ENCODE measurements around the gene LTC4S.
A peak's percentile ranks its signal among the peaks of the same experiment; 100 is the strongest.
"Not testable (repeated sequence)": the region's sequence is repeated elsewhere in the genome, so short reads cannot be mapped to it uniquely, and the experiment has no call there.

Gene LTC4S

GRCh38 chr5:179771311-179771895, 22.4 kb upstream of the LTC4S start:
- DNase-seq = no peak

DNA sequence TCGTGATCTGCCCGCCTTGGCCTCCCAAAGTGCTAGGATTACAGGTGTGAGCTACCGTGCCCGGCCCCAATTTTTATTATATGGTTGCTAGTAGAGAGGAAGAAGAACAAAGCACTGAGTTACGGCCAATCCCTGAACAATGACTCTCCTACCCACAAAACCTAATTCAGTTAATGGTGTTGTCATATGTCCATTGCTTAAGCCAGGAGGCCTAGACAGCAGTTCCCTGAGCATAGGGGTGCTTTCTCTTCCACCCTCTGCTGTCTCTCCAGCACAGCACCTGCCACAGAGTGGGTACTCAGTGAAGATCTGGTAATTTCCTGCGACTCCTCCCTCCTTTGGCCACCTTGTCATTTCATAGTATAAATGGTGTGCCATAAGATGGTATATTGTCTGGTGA, 21.4 kb upstream of the LTC4S start:
- no peak for DNase-seq

GRCh38 chr5:179773686-179774040, 20.1 kb upstream of the LTC4S start:
- no peak for DNase-seq

DNA sequence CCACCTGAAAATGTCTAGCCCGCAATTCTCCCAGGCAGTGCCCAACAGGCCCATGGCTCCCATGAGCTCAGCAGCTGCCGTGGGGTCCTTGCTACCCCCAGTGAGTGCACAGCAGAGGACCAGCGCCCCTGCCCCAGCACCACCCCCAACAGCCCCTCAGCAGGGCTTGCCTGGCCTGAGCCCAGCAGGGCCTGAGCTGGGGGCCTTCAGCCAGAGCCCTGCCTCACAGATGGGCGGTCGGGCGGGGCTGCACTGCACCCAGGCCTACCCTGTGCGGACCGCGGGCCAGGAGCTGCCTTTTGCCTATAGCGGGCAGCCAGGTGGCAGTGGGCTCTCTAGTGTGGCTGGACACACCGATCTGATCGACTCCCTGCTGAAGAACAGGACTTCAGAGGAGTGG, 19.3 kb upstream of the LTC4S start:
- DNase-seq = no peak

DNA sequence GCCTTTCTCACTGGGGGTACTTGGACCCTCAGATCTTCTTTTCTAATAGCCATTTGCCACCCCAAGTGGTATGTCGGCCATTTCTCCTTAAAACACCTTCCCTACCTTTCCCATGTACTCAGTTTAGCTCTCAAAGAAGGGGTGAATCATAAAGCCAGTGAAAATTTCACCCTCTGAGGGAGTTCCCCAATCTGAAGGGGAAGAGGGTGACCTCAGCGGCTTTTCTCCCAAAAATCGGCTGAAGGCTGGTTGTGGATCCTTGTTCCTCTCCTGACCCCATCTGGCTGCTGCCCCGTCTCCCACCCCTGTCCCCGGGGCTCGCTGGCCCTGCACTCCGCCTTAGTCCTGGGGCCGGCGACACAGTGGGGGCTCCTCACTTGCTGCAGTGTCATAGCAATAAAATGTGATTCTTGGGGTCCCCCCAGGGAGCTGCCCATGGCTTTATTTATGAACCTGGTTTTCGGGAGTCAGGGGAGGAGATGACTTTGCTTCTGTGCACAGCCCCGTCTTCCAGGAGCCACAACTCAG, 17.3 kb upstream of the LTC4S start:
- no peak for DNase-seq

DNA sequence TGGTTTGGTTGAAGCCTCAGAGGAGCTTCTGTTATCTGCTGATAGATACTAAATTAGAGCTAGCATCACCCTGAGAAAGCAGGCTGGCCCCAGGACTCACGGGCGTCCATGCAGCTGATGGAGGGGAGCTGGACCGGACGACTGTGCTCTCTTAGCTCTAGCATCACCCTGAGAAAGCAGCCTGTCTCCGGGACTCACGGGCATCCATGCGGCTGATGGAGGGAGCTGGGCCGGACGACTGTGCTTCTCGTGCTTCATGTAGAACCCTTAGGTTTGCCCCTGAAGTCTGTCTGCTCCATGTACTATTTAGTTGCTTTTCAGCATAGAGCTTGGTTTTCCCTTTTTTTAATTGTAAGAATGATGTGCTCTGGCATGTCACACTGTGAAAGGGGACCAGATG, 16.3 kb upstream of the LTC4S start:
- no peak for DNase-seq

- no peak for DNase-seq
Observed at GRCh38 chr5:179777909-179778308, 15.9 kb upstream of the LTC4S start.

GRCh38 chr5:179778591-179778990, 15.2 kb upstream of the LTC4S start:
- DNase-seq = no peak

DNA sequence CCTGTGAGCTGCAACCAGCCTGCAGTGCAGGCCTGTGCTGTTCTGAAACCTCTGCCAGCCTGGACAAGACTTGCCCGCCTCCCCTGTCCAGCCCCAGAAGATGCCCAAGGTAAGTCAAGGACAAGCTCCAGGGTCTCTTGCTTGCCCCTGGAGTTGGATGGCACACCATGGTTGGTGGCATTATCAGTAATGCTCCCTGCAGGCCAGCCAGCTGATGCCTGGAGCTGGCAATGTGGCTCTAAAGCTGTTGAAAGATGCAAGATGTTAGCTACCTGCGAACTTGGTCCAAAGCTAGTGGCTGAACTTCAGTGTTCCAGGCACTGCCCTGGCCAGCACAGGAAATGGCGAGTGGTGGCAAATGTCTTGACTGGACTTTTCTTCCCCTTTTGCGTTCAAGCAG, 14.0 kb upstream of the LTC4S start:
- DNase-seq = no peak

DNA sequence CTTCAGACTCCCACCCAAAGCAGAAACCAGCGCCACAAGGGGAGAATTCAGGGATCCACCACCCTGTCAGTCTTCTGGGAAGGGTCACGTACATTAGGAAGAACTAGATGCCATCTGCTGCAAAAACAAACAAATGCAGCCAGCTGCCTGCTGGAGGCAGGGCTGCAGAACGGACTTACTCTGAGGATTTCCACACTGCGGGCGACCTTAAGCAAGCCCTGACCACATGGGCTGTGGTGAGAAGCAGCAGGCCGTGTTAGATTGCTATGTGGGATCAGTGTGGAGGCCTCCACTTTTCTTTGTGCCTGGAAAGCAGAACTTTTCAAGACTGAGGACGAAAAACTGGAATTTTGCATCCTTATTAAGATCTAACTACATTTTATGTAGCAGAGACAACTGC, 13.4 kb upstream of the LTC4S start:
- DNase-seq = no peak

DNA sequence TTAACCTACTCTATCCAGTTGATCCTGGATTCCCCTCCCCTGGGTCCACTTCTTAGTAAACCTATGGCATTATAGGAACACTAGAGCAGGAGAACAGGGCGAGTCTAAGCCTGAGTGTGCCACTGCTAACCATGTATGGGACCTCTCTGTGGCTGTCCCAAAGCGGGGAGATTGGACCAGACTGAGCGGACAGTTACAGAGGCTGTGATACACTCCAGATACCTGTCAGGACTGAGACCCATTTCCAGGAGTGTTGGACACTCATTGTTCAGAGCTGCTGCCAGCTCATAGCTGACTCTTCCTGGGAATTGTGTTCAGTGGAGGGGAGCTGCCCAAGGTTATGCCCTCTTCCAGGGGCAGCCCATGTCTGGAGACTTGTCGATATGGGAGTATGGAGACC, 11.9 kb upstream of the LTC4S start:
- no peak for DNase-seq

- DNase-seq = no peak
Observed at GRCh38 chr5:179783128-179783527, 10.7 kb upstream of the LTC4S start.

DNA sequence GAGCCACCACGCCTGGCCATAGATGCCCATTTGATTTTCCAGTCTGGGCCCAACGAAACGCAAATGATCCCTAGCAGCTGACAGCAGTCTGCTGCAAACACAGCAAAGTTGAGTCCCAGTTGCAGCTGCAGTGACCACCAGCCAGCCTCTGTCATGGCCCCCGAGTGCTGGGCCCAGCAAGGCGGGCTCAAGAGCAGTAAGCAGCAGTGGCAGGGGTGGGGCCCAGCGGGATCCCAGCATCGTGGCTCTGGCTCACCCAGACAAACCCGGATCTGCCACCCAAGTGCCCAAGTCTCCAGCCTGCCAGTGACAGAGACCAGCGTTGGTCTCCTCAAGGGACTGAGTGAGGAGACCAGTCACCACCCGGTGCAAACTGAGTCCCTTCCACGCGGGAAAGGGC, 6.9 kb upstream of the LTC4S start:
- no peak for DNase-seq

GRCh38 chr5:179788193-179788854, 5.5 kb upstream of the LTC4S start:
- no peak for DNase-seq

- not testable (repeated sequence) for DNase-seq
Observed at GRCh38 chr5:179789278-179789677, 4.5 kb upstream of the LTC4S start.

DNA sequence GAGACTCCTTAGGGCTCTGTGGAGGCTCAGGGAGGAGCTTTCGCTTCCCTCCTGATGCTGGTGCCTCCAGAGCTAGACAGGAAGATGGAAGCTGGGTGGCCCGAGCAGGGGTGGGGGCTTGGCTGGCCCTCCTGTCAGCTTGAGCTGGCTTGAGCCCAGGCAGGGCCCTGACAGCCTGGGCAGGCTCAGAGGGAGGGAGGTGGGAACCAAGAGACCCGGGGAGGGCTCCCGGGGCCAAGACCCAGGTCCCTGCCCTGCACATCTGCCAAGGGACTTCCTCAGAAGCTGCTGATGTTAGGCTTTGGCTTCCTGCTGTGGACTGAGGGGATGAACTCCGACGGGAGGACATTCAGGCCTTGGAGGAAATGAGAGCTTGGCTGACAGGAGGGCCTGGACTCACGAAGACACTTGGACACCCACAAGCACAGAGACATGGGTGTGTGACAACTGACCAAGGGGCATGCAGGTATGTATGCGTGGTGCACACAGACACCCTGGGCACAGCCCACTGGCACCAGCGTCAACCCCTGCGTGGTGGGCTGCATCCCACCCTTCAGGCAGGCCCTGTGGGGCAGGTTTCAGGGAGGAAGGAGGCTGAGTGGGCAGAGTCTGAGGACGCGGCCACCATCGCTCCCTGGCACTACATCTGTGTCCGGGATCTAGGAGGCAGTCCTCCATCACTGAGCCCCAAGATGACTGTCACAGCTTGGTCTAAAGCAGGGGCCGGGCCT, 1.7 kb upstream of the LTC4S start:
- DNase-seq = no peak

DNA sequence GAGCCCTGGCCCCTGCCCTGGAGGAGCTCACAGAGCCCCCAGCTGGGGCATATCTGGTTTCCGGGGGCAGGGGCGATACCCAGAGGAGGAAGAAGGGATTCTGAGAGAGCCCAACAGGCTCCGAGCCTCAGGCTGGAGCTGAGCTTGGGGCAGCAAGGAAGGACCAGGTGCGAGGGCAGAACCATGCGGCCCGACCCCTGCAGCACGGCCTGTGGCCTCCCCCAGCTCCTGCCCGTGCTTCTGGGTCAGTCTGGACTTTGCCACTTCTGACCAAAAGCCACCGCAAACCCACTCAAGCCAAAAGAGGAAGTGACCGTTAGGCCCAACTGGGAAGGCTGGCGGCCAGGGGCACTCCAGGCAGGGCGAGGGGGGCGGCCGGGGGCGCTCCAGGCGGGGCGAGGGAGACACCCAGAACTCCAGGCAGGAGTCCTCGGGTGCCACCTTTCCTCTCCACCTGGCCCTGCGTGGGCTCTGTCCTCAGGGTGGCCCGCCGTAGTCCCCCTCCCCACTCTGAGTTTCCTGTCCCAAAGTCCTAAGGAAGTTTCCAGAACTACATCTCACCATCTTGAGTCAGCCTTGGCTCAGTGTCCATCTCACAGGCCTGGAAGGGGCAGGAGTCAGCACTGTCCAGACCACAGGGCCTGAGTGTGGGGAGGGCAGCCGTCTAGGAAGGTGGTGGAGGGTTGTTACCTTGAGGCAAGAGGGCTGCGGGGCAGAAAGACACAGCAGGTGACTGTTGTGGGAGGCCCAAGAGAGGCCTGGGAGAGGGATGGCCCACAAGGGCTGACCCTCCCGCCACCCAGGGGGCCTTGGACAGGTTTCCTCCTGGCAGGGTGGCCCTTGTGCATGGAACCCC, 946 bp upstream of the LTC4S start:
- no peak for DNase-seq

- no peak for DNase-seq
Observed at GRCh38 chr5:179794171-179794570, 385 bp downstream of the LTC4S start.

DNA sequence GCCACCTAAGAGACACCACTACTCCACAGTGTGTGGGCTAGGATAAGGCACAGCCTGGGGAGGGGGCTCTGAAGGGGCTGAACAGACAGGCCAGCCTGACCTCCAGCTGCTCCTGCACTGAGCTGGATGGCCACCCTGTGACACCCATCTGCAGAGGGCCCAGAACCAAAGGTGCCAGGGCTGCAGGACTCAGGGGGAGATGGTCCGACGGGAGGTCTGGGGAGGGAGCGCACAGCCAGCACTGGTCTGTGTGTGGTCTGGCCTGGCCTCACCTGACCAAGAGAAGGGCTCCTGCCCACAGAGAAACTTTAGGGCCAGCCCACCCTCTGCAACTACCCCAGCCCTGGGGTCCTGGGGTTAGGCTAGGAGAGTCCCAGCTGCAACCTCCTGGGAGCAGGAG, 789 bp downstream of the LTC4S start:
- DNase-seq = no peak

- no peak for DNase-seq
Observed at GRCh38 chr5:179795049-179795862, 1.5 kb downstream of the LTC4S start.

- DNase-seq = peak; percentile 79
Observed at GRCh38 chr5:179795863-179796833, 2.4 kb downstream of the LTC4S start.

Measured in stimulated activated naive CD4-positive, alpha-beta T cell treated with Interleukin-2 at 50 U/mL for 16 hours (primary cell).